Activated naive CD4-positive, alpha-beta T cell treated with Interleukin-2 at 50 U/mL for 16 hours (primary cell): ENCODE data around the gene PRDM2.
"Not testable (repeated sequence)": the region's sequence is repeated elsewhere in the genome, so short reads cannot be mapped to it uniquely, and the experiment has no call there.

ENCODE experiments used
- DNase-seq: peaks from one replicate; pipeline ENCODE4 v3.0.0-alpha.2; 2020

PRDM2 gene, protein sequence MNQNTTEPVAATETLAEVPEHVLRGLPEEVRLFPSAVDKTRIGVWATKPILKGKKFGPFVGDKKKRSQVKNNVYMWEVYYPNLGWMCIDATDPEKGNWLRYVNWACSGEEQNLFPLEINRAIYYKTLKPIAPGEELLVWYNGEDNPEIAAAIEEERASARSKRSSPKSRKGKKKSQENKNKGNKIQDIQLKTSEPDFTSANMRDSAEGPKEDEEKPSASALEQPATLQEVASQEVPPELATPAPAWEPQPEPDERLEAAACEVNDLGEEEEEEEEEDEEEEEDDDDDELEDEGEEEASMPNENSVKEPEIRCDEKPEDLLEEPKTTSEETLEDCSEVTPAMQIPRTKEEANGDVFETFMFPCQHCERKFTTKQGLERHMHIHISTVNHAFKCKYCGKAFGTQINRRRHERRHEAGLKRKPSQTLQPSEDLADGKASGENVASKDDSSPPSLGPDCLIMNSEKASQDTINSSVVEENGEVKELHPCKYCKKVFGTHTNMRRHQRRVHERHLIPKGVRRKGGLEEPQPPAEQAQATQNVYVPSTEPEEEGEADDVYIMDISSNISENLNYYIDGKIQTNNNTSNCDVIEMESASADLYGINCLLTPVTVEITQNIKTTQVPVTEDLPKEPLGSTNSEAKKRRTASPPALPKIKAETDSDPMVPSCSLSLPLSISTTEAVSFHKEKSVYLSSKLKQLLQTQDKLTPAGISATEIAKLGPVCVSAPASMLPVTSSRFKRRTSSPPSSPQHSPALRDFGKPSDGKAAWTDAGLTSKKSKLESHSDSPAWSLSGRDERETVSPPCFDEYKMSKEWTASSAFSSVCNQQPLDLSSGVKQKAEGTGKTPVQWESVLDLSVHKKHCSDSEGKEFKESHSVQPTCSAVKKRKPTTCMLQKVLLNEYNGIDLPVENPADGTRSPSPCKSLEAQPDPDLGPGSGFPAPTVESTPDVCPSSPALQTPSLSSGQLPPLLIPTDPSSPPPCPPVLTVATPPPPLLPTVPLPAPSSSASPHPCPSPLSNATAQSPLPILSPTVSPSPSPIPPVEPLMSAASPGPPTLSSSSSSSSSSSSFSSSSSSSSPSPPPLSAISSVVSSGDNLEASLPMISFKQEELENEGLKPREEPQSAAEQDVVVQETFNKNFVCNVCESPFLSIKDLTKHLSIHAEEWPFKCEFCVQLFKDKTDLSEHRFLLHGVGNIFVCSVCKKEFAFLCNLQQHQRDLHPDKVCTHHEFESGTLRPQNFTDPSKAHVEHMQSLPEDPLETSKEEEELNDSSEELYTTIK (N-terminal part only)

GRCh38 chr1:13699936-13700520, at the start of gene PRDM2:
Gene PRDM2, plus strand, starts transcription at chr1:13700188. Its CDS starts 15,418 bp downstream, at chr1:13715606.
- DNase-seq = peak; percentile 68

GRCh38 chr1:13651279-13651678, 48.7 kb upstream of the PRDM2 start:
- no peak for DNase-seq

- no peak for DNase-seq
Observed at GRCh38 chr1:13652238-13652637, 47.8 kb upstream of the PRDM2 start.

DNA sequence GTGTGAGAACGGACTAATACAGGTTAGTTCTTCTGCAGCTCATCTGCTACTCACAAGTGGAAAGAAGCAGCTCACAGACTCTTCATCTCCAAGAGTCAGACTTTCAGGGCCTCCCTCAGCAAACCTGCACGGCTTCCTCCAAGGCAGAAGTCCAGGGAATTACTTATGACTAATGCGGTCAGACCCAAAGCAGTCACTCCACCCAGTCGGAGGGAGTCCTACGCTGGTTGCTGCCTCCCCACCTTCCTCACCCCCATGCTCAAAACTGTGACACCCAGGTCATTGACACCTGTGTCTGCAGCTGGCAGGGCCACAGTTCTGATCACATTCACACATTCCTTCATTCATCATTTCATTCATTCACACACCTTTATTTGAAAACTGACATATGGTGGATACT, 38.4 kb upstream of the PRDM2 start:
- DNase-seq = no peak

DNA sequence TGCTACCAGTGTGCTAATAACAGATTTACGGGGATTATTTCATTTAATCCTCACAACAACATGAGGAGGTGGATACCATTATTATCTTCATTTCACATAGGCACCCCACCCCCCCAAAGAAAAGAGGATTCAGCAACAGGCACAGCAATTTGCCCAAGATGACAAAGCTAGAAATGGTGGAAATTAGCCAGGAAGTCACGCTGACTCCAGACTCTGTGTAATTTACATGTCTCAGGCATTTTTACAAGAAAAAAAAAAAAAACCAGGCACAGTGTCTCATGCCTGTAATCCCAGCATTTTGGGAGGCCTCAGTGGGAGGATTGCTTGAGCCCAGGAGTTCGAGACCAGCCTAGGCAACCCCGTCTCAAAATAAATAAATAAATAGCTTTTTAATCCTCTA, 37.5 kb upstream of the PRDM2 start:
- DNase-seq = no peak

DNA sequence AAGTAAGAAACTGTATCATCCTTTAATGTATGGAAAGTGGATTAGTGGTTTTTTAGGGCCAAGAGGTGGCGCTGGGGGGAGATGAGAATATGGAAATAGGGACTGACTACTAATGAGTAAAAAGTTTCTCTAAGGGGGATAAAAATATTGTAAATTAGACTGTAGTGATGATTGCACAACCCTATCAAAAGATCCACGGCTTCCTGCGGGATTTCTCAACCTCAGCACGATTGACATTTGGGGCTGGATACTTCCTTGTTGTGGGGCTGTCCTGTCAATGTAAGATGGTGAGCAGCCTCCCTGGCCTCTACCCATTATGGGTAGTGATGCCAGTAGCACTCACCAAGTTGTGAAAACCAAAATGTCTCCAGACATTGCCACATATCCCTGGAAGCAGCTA, 36.0 kb upstream of the PRDM2 start:
- DNase-seq = no peak

DNA sequence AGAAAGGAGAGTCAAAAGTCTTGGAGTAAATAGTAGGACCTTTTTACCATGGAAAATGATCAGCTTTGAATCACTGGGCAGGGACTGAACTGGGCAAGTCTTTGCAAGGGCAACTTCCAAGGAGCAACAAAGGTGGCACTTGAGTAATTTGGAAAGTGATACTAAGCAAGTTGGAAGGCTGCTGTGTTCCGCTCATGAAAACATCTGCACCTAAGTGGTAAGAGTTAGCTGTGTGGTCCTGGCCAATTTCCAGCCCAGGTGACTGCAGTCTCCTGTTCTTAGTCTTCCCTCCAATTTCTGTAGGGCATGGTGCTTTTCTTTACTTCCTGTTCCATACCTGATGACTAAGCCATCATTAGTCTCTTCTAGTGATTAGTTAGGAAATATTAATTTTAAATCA, 35.5 kb upstream of the PRDM2 start:
- no peak for DNase-seq

DNA sequence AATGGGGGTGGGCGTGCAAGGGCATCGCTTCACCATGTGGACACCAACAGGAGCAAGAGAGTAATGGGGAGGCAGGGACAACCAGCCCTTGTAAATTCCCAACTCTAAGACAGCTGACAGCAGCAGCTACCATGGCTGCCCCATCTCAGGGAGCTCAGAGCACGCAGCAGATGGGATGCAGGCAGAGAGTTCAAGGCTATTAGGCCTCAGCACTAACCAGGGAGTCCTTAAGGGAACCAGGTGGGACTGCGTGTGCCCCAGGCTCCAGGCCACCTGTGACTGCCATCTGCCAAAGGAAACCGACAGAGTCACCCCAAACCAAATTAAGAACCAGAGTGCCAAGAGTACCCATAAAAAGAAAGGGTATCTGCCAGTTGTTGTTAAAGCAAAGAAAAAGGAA, 33.7 kb upstream of the PRDM2 start:
- DNase-seq = no peak

DNA sequence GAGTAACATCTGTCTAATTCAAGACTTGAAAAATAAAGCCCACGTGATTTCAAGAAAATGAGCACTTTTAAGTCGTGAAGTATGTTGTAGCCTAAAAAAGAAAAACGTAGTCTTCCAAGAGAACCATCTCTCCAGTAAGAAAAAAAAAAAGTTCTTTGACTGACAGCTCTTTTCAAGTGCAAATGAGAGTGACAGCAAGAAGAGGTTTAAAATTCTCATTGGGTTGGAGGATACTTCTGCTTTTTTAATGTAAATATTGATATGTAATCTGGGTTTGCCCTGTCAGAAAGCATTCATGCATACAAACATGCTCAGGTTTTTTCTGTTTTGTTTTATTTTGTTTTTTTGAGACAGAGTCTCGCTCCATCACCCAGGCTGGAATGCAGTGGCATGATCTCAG, 32.3 kb upstream of the PRDM2 start:
- DNase-seq = no peak

GRCh38 chr1:13674377-13674776, 25.6 kb upstream of the PRDM2 start:
- no peak for DNase-seq

DNA sequence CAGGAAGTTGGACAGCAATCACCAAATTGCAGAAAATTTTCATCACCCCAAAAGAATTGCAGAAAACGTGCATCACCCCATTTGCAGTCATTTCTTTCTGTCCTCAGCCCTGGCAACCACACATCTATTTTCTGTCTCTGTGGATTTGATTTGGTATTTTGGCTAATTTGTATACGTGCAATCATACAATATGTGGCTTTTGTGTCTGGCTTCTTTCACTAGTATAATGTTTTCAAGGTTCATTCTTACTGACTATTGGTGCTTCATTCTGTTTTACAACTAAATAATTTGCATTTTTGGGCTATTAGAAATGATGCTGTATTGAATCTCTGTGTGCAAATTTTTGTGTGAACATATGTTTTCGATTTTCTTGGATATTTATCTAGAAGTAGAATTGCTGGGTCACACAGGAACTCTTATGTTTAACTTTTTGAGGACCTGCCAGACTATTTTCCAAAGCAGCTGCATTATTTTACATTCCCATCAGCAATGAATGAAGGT, 24.8 kb upstream of the PRDM2 start:
- no peak for DNase-seq

GRCh38 chr1:13677896-13678295, 22.1 kb upstream of the PRDM2 start:
- DNase-seq = no peak

GRCh38 chr1:13679651-13680050, 20.3 kb upstream of the PRDM2 start:
- no peak for DNase-seq

DNA sequence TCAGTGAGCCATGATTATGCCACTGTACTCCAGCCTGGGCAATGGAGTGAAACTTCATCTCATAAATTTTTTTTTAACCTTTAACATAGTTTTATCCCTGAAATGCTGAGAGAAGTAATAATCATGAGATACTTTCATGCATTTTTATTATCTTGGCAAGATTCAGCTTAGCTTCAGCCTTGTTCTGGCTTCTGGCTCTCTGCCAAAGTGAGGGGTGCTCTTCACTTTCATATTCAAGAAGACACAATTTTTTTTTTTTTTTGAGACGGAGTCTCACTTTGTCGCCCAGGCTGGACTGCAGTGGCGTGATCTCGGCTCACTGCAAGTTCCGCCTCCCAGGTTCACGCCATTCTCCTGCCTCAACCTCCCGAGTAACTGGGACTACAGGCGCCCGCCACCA, 19.4 kb upstream of the PRDM2 start:
- DNase-seq = not testable (repeated sequence)

GRCh38 chr1:13681921-13682320, 18.1 kb upstream of the PRDM2 start:
- DNase-seq = no peak

- no peak for DNase-seq
Observed at GRCh38 chr1:13682444-13682843, 17.5 kb upstream of the PRDM2 start.

GRCh38 chr1:13683206-13683605, 16.8 kb upstream of the PRDM2 start:
- DNase-seq = no peak

DNA sequence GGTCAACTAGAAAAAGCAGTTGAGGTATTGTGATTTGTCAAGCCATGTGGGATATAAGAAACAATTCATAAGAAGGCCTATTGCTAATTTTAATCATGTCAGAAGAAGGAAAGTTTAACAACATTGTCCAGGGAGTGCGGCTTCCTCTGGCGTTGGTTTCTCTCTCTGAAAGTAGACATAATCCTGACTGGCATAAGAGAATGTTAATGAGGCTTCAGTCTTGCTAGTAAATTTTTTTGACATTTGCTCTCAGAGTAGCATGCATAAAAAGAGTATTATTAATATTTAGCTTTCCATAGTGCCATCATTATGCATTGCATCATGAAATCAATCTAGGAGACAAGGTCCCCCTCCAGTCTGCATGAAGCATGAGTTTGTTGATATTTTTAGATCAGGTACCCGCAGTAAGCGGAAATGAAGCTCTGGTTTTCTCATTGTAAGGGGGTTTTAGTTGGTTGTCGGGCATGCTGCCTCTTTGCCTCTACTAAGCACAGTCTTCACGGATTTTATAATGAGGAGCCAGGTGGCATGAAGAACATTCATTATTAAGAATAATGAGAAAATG, 12.8 kb upstream of the PRDM2 start:
- DNase-seq = no peak

DNA sequence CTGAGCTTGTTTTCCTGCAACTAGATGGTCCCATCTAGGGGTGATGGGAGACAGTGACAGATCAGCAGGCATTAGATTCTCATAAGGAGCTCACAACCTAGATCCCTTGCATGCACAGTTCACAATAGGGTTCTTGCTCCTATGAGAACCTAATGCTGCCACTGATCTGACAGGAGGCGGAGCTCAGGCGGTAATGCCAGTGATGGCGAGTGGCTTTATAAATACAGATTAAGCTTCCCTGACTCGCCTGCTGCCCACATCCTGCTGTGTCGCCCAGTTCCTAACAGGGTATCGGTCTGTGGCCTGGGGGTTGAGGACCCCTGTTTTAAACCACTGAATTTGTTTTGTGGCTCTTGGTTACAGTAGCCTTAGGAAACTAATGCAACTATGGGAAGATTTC, 6.9 kb upstream of the PRDM2 start:
- DNase-seq = not testable (repeated sequence)

- DNase-seq = no peak
Observed at GRCh38 chr1:13694886-13695684, 4.9 kb upstream of the PRDM2 start.

DNA sequence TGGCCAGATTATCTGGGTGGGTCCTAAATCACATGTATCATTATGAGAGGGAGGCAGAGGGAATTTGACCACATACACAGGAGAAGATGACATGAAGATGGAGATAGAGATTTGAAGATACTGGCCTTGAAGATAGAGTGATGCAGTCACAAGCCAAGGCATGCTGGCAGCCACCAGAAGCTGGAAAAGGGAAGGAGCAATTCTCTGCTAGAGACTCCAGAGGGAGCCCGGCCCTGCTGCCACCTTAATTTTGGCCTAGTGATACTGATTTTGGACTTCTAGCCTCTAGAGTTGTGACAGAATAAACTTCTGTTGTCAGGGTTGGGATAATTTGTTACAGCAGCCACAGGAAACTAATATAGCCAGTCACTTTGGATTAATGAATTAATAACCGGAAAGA, 2.2 kb upstream of the PRDM2 start:
- DNase-seq = no peak
